NCI-H82 treated with DMSO at 0.1 percent for 48 hours (cell line): ENCODE data around the gene BNC2.
A peak's percentile ranks its signal among the peaks of the same experiment; 100 is the strongest.

ENCODE experiments used
- DNase-seq: peaks from one replicate; lab custom pipeline; 2025; ENCODE audit not compliant: unreplicated experiment; lab: John Stamatoyannopoulos, UW

BNC2 gene

DNA sequence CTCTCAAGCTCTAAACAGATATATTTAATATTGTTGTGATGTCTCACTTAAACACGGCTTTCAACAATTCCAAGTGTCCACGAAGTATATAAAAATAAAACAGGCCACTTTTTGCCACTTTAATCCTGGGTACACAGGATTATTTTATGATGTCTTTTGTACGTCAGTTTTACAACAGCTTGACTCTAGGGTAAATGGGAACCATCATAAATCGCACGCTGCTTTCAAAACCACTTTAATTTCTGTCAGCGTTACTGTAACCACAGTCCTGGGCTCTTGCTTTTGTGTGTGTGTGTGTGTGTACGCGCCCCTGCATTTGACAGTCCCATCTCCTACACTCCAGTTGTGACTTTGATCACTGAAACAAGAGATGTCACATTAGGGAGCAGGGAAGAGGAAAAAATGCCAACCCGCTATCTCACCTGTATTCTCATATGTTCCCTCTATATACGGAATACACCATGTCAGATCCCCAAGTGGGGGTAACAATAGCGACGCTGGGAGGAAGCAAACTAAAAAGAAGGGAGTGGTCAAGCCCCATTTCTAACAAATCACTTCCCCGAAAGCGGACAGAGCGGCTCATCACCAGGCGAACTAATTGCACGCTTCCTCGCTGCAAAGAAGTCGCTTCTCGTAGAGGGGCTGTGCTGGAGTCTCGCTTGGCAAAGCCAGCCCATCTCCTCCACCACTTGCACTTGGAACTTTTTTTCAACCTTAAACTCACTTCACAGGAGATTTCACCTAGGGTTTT lies 1.2 kb downstream of the BNC2 start:
- DNase-seq: no peak

DNA sequence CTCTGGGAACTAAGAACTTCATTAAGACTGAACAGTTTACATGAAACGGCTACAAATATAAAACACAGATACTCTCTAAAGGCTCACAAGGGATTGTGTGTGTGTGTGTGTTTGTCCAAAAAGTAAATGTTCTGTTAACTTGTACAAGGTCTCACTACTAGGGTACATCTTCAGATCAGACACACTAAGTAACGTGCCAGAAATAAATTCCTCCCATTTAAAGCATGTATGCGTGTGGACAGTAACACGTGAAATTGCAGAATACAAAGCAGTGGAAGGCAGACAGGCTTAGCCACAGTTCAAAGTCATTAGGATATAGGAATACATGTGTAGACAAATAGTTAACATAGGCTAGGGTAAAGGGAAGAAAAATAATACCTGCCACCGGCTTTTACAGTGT lies 1.8 kb downstream of the BNC2 start:
- DNase-seq: no peak

DNA sequence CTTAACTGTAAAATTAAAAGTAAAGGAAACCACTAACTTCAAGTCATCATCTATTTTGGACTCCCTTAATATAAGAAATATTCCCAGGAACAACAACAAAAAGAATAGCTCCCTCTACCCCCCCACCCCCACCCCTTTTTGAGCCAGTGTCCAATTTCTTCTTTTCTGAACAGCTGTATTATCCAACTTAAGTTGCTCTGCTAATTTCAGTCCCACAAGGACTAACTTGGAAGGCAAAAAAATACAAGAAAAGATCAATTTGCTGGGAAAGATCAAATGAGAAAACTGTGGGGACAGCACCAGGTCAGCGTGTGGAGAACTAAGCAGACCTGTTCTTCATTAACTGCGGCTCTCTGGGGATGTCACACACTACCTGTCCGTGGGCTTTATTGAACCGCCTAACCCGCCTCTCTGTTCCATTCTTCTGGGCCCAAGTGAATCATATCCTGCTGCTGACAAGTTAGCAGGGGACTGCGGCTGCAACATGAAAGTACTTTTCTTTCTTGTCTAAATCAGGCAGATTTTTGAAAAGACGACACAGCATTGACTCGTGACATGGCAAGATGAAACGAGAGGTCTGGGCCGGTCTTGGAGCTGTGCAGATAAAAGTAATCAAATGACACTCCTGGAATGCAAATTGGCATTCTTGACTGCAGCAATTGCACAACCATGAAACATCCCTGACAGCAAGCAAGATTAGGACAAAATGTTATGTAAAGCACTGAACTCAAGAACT lies 2.7 kb downstream of the BNC2 start:
- DNase-seq: no peak

DNA sequence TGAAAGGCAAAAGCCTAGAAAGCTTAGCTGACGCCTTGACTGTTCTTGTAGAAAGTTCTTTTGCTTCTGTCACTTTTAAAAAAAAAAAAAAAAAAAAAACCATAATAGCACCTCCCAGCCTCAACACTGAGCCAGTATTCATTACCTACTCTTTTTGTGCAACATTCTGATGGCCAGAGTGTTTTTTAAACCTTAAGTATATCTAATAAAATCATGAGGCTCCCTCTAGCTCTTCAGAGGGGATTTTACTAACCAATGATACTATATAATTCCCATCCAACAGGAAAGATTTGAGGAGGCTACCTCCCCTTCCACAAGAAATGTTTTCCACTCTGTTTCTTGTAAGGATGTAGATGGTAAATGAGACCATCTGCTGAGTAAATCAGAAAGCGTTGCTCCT lies 3.9 kb downstream of the BNC2 start:
- DNase-seq: no peak

DNA sequence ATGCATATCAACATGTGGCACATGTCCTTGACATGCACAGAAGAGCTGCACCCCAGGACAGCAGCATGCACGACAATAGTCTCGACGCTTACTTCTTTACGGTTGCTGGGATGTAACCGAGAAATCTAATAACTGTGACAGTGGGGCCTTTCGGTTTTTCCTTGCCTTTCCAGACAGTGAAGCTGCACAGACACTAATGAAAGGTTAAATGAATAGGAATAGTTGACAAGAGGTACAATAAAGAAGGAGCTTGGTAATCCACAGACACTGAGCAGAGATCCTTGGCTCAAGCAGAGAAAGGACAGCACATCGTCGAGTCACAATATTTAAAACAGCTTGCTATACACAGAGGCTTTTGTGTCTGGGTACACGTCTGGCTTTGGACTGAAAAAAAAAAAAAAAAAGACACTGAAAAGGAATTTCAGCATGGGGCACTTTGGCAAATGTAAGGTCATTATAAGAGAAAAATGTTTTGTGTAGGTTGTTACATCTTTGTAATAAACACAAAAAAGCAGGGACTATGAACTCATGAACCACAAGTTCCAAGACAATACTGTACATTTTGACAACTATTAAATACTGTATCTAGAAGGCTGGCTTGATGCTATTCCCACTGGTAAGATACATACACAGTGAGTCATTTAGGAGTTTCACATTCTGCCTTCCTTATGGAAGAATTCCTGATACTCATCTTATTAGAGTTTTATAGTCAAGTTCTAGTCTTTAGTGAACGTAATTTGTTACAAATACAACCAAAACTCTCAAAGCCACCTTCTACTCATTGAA lies 5.6 kb downstream of the BNC2 start:
- no peak for DNase-seq

DNA sequence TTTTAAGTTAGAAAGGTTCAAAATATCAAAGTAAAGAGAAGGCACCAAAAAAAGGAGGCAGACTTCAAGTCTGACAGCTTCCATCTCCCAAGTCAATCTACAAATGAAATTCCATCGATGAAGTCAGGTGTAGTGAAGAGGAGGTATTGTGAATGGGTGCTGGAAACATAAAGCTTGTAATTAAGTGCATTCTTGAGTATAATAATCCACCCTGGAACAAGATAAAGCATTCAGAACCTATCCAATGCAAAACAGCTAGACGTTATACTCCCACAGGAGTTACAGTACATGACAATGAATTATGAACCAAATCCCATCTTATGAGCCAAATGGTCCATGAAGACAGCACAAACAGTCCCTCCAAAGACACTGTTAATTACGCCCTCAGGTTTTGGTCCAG lies 22.3 kb downstream of the BNC2 start:
- no peak for DNase-seq

DNA sequence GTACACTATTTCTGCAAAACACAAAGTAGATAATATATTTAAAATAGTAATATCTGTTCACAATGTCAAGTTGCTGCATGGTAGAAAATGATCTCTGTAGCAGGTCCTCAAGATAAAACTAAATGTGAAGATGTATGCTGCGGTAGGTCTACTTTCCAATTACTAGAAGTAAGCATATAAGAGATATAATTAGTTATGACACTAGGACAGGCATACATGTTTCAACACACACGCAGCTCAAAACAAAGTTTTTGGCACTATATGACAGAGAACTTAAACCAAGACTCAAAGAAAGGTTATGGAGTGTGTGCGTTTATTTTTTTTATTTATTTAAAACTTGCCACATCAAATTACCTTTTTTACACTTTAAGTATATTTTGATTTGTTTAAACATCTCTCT lies 23.5 kb downstream of the BNC2 start:
- no peak for DNase-seq

DNA sequence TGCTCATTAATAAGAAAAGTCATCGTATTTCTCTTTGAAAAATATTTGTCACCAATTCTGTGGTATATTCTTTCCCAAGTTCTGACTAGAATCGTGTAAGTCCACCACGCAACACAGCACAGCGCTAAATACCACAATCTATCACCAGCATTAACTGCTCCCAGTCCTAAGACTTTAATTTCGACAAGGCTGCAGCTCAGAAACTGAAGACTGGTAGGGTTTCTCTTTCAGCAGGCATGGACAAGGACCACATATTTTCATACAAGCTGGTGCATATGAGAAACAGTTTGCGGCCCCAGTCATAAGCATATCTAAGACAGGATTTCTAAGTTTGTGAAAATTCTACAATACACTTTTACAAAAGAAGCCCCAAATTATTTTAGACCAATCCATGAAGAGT lies 24.1 kb downstream of the BNC2 start:
- DNase-seq: no peak

DNA sequence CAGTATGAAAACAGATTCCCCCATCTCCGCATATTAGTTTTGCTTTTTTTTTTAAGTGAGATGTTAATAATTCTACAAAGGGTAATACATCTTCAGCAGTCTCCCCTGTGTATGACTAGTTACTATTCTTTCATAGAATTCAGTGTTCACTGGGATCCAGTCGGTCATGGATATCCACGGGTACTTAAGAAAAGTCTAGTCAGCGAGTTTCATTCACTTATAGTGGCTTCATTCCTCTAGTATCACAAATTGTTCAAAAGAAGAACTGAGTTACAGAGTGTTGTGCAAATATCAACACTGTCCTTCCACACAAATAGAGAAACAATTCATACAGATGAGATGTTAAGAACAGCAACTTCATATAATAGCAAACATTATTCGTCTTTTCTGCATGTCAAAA lies 35.7 kb downstream of the BNC2 start:
- DNase-seq: no peak

DNA sequence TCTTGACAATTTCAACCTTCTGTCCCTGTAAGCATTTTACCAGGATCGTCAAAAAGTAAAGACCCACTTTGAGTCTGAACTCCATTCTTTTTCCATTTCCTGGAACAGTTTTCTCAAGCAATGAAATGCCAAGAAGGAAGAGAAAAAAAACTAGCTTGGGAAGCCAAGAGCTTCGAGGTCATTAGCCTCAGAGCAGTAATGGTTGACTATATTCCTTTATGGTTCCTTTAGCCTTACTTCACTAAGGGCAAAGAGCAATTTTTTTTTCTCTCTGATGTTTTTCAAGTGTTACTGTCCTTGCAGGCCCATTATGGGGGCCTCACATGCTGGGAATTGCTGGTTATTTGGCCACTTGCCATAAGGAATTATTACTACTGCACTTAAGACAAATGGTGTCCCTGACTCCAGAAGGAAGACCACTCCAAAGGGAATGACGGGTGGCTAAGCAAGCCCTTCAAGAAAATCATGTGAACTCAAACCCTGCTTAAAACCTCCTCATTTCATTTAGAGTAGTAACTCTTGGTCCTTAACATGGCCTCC lies 37.1 kb downstream of the BNC2 start:
- DNase-seq: no peak

DNA sequence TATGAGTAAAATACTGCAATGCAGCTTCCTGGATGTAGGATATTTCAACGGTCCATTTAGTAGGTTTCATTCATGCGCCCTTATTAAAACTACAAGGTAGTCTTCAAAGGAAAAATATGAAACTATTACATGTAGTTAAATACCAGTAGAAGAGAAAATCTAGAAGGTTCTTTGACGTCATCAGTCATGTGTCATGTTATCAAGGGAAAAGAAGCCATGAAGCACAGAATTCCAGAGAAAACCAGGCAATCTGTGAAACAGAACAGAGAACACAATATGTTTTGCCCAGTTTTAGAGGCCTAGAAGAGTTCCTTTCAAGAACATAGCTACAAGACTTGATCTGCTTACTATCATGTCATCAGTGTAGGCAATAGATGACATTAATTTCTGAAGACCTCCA lies 38.4 kb downstream of the BNC2 start:
- DNase-seq: no peak

DNA sequence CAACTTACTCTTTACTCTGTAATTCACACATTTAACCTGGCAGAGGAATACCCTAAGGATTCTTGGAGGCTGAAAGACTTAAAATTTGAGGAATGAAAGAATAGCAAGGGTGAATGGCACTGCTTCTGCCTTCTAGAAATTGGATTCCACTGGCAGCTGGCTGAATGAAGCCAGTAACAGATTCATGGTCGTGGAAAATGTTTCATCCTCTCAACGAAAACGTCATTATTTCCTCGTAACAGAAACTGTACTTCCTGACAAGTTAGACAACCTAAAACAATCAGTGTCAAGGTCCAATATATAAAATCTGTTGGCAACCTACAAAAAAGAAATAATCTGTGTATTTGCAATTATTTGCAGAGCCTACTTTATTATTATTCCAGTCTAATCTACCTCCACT lies 39.7 kb downstream of the BNC2 start:
- no peak for DNase-seq

DNA sequence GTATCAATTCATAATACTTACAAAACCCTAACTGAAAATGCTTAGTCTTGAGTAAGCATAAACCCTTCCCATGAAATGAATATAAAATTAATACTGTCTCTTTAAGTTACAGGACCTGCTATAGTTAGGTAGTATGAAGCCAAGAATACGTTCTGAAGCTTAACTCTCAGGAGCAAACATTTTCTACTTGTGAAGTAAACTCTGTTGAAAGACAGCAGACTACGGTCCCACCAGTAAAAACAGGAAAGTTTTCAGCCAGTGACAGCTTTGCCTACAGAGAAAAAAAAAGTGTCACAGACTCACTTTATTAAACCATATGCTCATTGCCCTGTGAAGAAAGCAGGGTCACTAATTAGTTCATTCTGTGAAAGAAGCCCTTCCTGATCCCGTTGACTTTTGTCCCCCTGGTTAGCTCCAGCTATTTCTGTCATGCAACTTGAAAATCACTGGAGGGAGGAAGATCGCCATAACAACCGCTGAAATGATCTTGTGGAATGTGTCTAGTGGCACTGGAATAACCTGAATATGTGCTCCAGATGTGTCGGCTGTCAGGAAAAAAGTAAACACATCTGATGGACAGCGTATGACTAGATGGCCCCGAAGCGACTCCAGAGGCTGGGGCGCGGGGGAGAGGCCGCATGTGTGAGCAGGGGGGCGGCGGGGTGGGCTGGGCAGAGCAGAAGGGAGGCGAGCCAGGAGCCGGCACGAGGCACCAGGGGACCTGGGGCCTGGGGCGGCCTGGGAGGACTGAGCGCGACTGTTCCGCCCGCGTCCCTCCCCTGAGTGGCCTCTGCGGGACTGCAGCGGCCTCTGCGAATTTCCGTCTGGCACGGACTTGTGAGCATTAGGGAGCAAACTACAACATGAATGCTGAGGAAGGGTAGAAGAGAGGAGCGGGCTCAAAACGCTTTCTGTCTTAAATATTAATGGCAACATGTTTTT lies 41.9 kb downstream of the BNC2 start:
- no peak for DNase-seq

DNA sequence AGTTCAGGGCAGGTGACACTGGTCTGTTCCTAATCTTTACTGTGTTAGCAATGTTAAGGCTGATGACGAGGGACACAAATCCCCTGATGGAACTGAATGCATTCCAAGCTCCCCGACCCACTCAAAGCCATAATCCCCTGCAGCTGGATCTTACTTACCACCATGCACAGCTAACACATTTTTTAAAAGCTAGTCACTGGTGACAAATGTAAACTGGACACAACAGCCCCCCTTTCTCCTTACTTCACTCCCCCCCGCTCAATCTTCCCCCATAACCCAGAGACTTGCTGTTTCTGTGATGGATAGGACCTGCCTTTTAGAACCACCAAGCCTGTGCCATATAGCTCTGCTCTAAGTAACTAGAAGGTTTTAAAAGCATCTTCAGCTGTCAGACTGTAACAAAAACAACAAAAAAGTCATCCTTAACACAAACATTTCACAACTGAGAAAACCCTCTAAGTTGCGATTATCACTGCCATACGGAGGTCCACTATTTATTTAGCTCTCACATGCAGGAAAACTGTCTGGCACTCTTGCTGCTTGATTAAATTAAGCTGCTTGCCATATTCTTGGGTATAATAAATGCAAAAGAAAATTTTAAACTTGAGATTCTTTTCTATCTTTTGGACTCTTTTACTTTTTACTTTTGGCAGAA lies 44.4 kb downstream of the BNC2 start:
- DNase-seq: peak; percentile 39

DNA sequence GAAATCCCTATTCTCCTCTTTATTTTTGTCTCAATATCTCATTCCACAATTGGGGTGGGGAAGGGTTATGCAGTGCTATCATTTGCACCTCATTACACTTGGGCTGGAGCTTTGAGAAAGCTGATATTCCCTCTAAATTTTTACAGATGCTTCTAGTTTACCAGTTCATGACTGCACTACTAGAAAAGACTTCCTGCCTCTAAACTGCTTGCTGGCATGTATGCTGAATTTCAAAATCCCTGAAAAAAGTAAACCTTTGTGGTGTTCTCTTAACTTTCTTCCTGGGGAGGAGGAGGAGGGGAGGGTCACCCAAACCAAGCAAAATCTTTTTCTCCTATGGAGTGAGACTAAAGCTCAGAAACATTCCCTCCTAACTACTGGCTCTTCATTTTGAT lies 45.1 kb downstream of the BNC2 start:
- no peak for DNase-seq

DNA sequence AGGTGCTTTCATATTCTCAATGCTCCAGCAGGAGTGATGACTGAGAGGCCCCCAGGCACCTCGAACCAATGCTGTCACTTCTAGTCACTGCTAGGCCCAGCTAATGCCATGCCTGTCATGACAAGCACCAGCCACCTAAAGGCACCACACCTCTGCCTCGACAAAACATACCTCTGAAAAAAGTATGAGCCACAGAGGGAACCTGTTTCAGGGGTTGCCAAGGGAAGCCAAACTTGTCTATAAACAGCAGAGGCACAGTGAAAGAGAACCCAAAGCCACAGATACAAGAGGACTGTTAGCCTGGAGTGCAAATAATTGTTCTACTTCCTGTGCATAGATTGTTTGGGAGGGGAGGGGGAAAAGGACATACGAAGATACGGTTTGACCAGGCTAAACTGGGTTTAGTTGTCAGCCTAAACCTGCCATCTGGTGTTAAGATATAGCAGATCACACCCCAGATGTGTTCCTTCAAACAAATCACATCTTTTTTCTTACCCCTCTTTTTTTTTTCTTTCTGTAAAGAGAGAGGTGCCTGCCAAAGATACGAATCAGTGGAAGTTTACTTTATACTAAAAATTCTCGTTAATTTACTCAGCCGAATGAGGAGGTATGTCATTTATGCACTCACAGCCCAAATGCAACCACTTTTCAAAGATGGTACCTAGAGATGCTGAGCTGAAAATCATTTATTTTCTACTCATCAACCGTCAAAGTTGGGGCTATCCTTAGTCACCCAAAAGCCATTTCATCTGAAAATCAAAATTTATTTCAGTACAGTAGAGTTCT lies 45.7 kb downstream of the BNC2 start:
- DNase-seq: no peak

DNA sequence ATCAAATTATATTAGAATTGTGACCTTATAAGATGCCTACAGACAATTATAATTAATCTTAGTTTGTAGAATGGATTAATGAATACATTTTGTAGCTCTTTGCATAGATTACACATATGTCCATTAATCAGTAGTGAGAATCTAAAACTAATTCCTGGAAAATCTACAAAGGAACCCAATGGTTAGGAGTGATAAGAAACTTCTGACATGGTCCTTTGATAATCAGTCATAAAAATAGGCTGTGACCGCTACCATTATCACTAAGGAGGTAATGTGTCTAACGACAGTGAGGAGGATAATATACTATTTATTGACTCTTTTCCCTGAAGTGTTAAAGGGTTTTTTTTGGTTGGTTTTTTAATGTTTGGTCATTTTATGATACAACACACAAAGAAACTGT lies 46.6 kb downstream of the BNC2 start:
- no peak for DNase-seq

DNA sequence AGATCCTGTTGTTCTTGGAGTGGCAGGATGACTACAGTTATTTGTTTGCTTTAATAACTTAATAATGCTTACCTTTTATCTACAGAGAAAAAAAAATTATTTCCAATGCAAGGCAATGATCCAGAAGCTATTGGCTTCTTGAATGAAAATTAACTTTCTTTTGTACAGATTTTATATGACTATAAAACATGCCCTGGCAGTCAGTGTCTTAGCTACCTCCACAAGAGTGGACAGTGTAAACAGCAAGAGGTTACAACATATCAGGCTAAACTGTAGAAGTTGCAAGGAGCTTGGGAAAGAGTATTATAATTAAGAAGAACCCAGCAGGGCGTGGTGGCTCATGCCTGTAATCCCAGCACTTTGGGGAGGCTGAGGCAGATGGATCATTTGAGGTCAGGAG lies 49.1 kb downstream of the BNC2 start:
- no peak for DNase-seq

DNA sequence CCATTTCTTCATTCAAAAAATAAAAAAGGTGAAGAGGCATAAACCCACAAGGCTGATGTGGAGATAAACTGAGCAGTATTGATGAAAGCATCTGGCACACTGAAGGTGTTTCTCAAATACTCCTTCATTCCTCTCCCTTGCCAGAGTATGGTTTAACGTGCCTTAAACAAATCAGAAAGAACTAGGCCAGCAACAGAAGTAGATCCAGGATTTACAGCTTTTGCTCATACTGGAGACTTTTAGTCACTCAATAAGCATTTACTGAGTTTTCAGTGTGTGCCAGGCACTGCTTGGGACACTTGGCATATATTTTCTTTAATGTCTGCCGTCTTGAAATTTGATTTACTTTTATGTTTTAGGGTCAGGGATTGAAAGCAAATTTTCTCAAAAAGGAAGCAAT lies 53.0 kb downstream of the BNC2 start:
- no peak for DNase-seq
